Astrocyte (in vitro differentiated cells and primary cell): ENCODE results near the gene ADAMTS9. TPM values are rescaled to one million over a fixed set of nuclear protein-coding genes. Genes with fewer than 3 reads are reported as not detected.

ENCODE experiments used
- DNase-seq: peaks from one replicate; pipeline ENCODE4 v3.0.0-alpha.2; 2010; ENCODE audit warnings: low read depth
- FAIRE-seq: peaks from 2 replicates; lab custom pipeline; 2011; peaks lifted over from hg19 to GRCh38; lab: Jason Lieb, UNC
- H2AFZ ChIP-seq: 2 replicates; pipeline ENCODE4 v1.6.0; 2012; ENCODE audit warnings: low read depth, low read length, inconsistent platforms
- H3K27ac ChIP-seq: 2 replicates; pipeline ENCODE4 v1.5.1; 2011; ENCODE audit warnings: low read depth, low read length, inconsistent platforms
- H3K27me3 ChIP-seq: 2 replicates; pipeline ENCODE4 v1.6.0; 2011; ENCODE audit warnings: low read length, inconsistent platforms; ENCODE audit not compliant: insufficient read depth
- H3K36me3 ChIP-seq: 2 replicates; pipeline ENCODE4 v1.5.1; 2011; ENCODE audit warnings: low read length, inconsistent platforms; ENCODE audit not compliant: insufficient read depth
- H3K4me1 ChIP-seq: 2 replicates; pipeline ENCODE4 v1.5.1; 2011; ENCODE audit warnings: low read length, inconsistent platforms; ENCODE audit not compliant: insufficient read depth
- H3K4me2 ChIP-seq: 2 replicates; pipeline ENCODE4 v1.6.0; 2012; ENCODE audit warnings: low read length, inconsistent platforms
- H3K4me3 ChIP-seq: 2 replicates; pipeline ENCODE4 v1.5.1; 2011; ENCODE audit warnings: low read depth, mild to moderate bottlenecking, low read length, inconsistent platforms; ENCODE audit not compliant: insufficient read depth
- H3K79me2 ChIP-seq: 2 replicates; pipeline ENCODE4 v1.6.0; 2012; ENCODE audit warnings: mild to moderate bottlenecking, low read length, inconsistent platforms; ENCODE audit not compliant: insufficient read depth
- H3K9ac ChIP-seq: 2 replicates; pipeline ENCODE4 v1.6.0; 2012; ENCODE audit warnings: mild to moderate bottlenecking, low read length, inconsistent platforms
- H3K9me3 ChIP-seq: 2 replicates; pipeline ENCODE4 v1.5.1; 2012; ENCODE audit warnings: low read depth, mild to moderate bottlenecking, low read length, inconsistent platforms; ENCODE audit not compliant: insufficient read depth
- H4K20me1 ChIP-seq: 2 replicates; pipeline ENCODE4 v1.6.0; 2012; ENCODE audit warnings: low read length, inconsistent platforms; ENCODE audit not compliant: insufficient read depth
- H3K27ac Mint-ChIP-seq: one replicate; pipeline ENCODE4 v1.8.0; 2021; ENCODE audit warnings: mild to moderate bottlenecking, mixed read lengths; ENCODE audit not compliant: unreplicated experiment
- H3K27me3 Mint-ChIP-seq: one replicate; pipeline ENCODE4 v1.8.0; 2021; ENCODE audit warnings: low read depth, mixed read lengths; ENCODE audit not compliant: unreplicated experiment
- H3K36me3 Mint-ChIP-seq: one replicate; pipeline ENCODE4 v1.8.0; 2021; ENCODE audit warnings: low read depth, mixed read lengths; ENCODE audit not compliant: unreplicated experiment
- H3K4me1 Mint-ChIP-seq: one replicate; pipeline ENCODE4 v1.8.0; 2021; ENCODE audit warnings: low read depth, mixed read lengths; ENCODE audit not compliant: unreplicated experiment
- H3K4me3 Mint-ChIP-seq: one replicate; pipeline ENCODE4 v1.8.0; 2021; ENCODE audit warnings: mild to moderate bottlenecking, moderate library complexity, mixed read lengths; ENCODE audit not compliant: unreplicated experiment
- H3K9me3 Mint-ChIP-seq: one replicate; pipeline ENCODE4 v1.8.0; 2021; ENCODE audit warnings: mild to moderate bottlenecking, mixed read lengths; ENCODE audit not compliant: unreplicated experiment
- CTCF ChIP-seq: IDR thresholded peaks from 2 replicates; pipeline ENCODE4 v1.5.1; 2011; ENCODE audit warnings: low read depth, mild to moderate bottlenecking, inconsistent platforms, low read length, moderate library complexity; ENCODE audit not compliant: insufficient read depth
- EZH2 ChIP-seq: IDR thresholded peaks from 2 replicates; pipeline ENCODE4 v1.6.1; 2012; ENCODE audit warnings: mild to moderate bottlenecking, low read length, inconsistent platforms; ENCODE audit not compliant: insufficient read depth
- total RNA-seq: library from RNA; stranded (reverse); gene quantifications from 2 replicates; pipeline ENCODE4 v1.2.1, GENCODE V29; 2021

ADAMTS9 gene
- total RNA-seq, 1 donor from 2014 or later, result 8.3 TPM

GRCh38 chr3:64717411-64717810 lies 29.6 kb upstream of the ADAMTS9 start:
- H3K36me3 Mint-ChIP-seq, result no peaks in the 10 kb centered on the region
- H3K9me3 ChIP-seq, result no peaks in the 10 kb centered on the region
- DNase-seq (no peak), FAIRE-seq (no peak)
- no peak overlapping the region for H3K4me3 ChIP-seq
- H3K27ac Mint-ChIP-seq, result no peak overlapping the region
- no peak for TF ChIP-seq CTCF
- TF ChIP-seq EZH2, result no peak
- no peaks in the 10 kb centered on the region for H3K27me3 ChIP-seq
- H3K9me3 Mint-ChIP-seq, result no peaks in the 10 kb centered on the region
- no peak overlapping the region for H3K9ac ChIP-seq
- no peak overlapping the region for H3K4me3 Mint-ChIP-seq
- no peaks in the 10 kb centered on the region for H3K4me1 Mint-ChIP-seq
- H3K36me3 ChIP-seq, result no peaks in the 10 kb centered on the region
- H3K4me1 ChIP-seq, result no peaks in the 10 kb centered on the region
- H4K20me1 ChIP-seq, result no peaks in the 10 kb centered on the region
- H3K79me2 ChIP-seq, result no peaks in the 10 kb centered on the region
- H3K27me3 Mint-ChIP-seq, result no peaks in the 10 kb centered on the region
- H2AFZ ChIP-seq, result no peak overlapping the region
- H3K4me2 ChIP-seq, result no peak overlapping the region
- no peak overlapping the region for H3K27ac ChIP-seq

DNA sequence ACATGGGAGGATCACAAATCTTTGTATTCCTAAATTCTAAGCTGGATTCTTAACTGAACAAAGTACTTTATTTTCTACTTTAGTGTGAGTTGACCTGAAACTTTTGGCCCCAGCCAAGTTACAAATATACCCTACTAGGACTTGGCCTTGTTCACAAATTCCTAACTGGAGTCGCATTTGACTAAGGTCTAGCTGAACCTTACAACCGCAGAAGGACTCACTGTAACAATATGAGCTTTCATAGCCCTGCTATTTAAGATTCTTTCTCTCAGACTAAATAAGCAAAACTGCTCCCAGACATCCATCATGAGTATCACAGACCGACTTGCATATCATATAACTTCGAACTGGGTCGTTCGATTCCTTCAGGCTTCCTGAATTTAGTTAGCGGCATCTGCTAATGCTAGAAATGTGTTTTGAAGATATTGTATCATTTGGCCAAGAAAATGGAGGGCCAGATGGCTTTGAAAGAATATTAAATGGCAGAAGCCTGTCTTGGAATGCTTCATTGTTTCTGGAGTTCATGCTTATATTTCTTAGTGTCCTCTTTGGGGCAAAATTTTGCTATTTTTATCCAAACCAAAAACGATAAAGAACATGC lies 28.4 kb upstream of the ADAMTS9 start:
- Histone ChIP-seq H3K9ac (no peak overlapping the region), H3K9me3 (no peaks in the 10 kb centered on the region), H3K27ac (no peak overlapping the region), H3K27me3 (no peaks in the 10 kb centered on the region), H3K4me2 (no peak overlapping the region), H3K36me3 (no peaks in the 10 kb centered on the region), H3K79me2 (no peaks in the 10 kb centered on the region), H3K4me3 (no peak overlapping the region), H2AFZ (no peak overlapping the region), H3K4me1 (no peaks in the 10 kb centered on the region), H4K20me1 (no peaks in the 10 kb centered on the region)
- Mint-ChIP-seq H3K36me3 (no peaks in the 10 kb centered on the region), H3K4me3 (no peak overlapping the region), H3K9me3 (no peaks in the 10 kb centered on the region), H3K4me1 (no peaks in the 10 kb centered on the region), H3K27ac (no peak overlapping the region), H3K27me3 (peaks cover 2% of the 10 kb centered on the region)
- DNase-seq (peak; percentile 75), FAIRE-seq (no peak)
- TF ChIP-seq CTCF (no peak), EZH2 (no peak)

DNA sequence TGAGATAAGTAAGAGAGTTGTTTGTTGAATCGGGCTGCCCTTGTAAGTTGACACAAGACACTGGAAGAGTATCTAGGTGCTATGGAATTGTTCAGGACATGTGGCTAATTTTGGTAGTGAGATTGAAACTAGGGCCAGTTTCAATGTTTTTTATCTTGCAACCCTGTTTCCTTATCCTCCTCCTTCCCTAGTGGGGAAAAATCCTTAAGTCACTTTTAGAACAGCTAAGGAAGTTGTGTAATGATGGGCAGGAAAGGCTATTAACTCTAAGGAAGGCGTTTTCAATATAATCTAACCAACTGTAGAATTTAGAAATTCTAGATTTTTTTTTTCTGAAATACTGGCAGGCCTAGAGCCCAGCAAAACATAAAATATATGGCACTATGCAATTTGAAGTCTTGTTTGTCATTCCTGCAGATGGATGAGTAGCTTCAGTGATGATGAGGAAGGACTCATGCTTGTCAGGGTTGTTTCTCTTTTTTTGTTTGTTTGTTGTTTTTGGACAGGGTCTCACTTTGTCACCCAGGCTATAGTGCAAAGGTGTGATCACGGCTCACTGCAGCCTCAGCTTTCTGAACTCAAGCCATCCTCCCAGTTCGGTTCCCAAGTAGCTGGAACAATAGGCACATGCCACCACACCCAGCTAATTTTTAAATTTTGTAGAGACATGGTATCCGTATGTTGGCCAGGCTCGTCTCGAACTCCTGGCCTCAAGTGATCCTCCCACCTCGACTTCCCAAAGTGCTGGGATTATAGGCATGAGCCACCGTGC lies 27.6 kb upstream of the ADAMTS9 start:
- Mint-ChIP-seq H3K36me3 (no peaks in the 10 kb centered on the region), H3K27me3 (peaks cover 4% of the 10 kb centered on the region), H3K4me1 (no peaks in the 10 kb centered on the region), H3K9me3 (no peaks in the 10 kb centered on the region), H3K4me3 (no peak overlapping the region), H3K27ac (no peak overlapping the region)
- Histone ChIP-seq H3K9ac (no peak overlapping the region), H4K20me1 (no peaks in the 10 kb centered on the region), H3K4me3 (no peak overlapping the region), H3K79me2 (no peaks in the 10 kb centered on the region), H3K36me3 (no peaks in the 10 kb centered on the region), H3K9me3 (no peaks in the 10 kb centered on the region), H3K27me3 (no peaks in the 10 kb centered on the region), H3K4me2 (no peak overlapping the region), H2AFZ (no peak overlapping the region), H3K4me1 (no peaks in the 10 kb centered on the region), H3K27ac (no peak overlapping the region)
- FAIRE-seq, result no peak
- TF ChIP-seq EZH2 (no peak), CTCF (no peak)
- DNase-seq, result no peak
